ENCODE measurements around the gene HSD17B14. TPM values are rescaled to one million over a fixed set of nuclear protein-coding genes. Genes with fewer than 3 reads are reported as not detected.
A peak's percentile ranks its signal among the peaks of the same experiment; 100 is the strongest.

HSD17B14 gene
- total RNA-seq, 1 experiment from 2014 or later, result 11.2 TPM

DNA sequence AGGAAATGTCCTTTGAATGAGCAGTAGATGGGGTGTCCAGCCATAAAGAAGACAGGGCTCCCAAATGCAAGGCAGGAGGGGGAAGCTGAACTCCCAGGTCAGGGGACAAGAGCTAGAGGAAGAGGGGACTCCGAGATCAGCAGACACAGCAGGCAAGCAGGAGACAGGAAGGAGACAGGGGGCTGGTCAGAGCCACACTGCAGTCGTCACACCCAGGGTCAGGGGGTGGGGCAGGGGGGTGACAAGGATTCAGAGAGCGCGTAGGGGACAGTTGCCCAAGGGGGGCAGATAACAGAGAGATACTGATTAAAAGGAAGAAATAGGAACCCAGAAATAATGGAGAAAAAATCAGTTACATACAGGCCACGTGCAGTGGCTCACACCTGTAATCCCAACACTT lies 3.2 kb downstream of the HSD17B14 start:
- no peak overlapping the region for H2BK120ac ChIP-seq (ENCODE audit: low read depth, low read length, poor library complexity, severe bottlenecking)
- no peak overlapping the region for H4K91ac ChIP-seq (ENCODE audit: insufficient read length, low read depth, low read length)
- H3T11ph ChIP-seq (ENCODE audit: low read length), result no peak overlapping the region
- Mint-ChIP-seq H3K36me3 (ENCODE audit: insufficient read depth in 1 of 3, low read depth in 3 of 3) (peaks cover 11 to 29% (median 15%) of the 10 kb centered on the region in 3 experiments), H3K4me1 (peaks cover 15% of the 10 kb centered on the region in 2 experiments), H3K27me3 (ENCODE audit: low read depth) (no peaks in the 10 kb centered on the region), H3K9me3 (peaks cover 0 to 2% of the 10 kb centered on the region in 2 experiments; a peak in 1 of 5 replicates), H3K27ac (peak overlapping the region in 1 of 3 experiments; percentile 79; a peak in 1 of 7 replicates), H3K4me3 (no peak overlapping the region; a peak in 1 of 5 replicates)
- no peak overlapping the region for H2BK15ac ChIP-seq (ENCODE audit: low read depth, low read length)
- DNase-seq, result no peak
- H3K56ac ChIP-seq (ENCODE audit: insufficient read length, low read depth, low read length), result no peak overlapping the region
- H3K14ac ChIP-seq (ENCODE audit: insufficient read depth, low read length), result no peak overlapping the region
- no peak overlapping the region for H2AK5ac ChIP-seq (ENCODE audit: insufficient read length, low read length)
- H3K23me2 ChIP-seq (ENCODE audit: insufficient read length, low read depth, low read length, poor library complexity, severe bottlenecking), result peaks cover 8% of the 10 kb centered on the region
- H2BK20ac ChIP-seq (ENCODE audit: low read depth, low read length, poor library complexity, severe bottlenecking), result no peak overlapping the region
- H4K20me1 ChIP-seq (ENCODE audit: control insufficient read depth, insufficient read depth, insufficient read length), result no peaks in the 10 kb centered on the region
- H4K5ac ChIP-seq (ENCODE audit: insufficient read length, low read depth, low read length), result no peak overlapping the region
- H3K18ac ChIP-seq (ENCODE audit: insufficient read length, low read depth, low read length), result no peak overlapping the region
- H3K4me2 ChIP-seq (ENCODE audit: insufficient read depth, insufficient read length, low read length), result no peak overlapping the region
- no peak overlapping the region for H3K9ac ChIP-seq (ENCODE audit: extremely low read depth, insufficient read length, low read length)
- H3K9me3 ChIP-seq (ENCODE audit: control insufficient read depth, low read depth, low read length), result no peaks in the 10 kb centered on the region
- no peaks in the 10 kb centered on the region for H3K79me2 ChIP-seq (ENCODE audit: insufficient read depth, low read length)
- H4K8ac ChIP-seq (replicated peaks; ENCODE audit: insufficient read length, low read depth, low read length), result no peak overlapping the region
- H3K4me1 ChIP-seq (ENCODE audit: insufficient read depth, low read length), result peaks cover 2% of the 10 kb centered on the region; the same call in 1 of the 2 replicates
- no peak overlapping the region for H2BK5ac ChIP-seq (ENCODE audit: insufficient read length, low read length)
- no peaks in the 10 kb centered on the region for H3K27me3 ChIP-seq (ENCODE audit: insufficient read depth, low read length)
- H2BK12ac ChIP-seq (ENCODE audit: insufficient read length, low read depth, low read length), result no peak overlapping the region
- no peak overlapping the region for H3K27ac ChIP-seq (ENCODE audit: insufficient read length, low read depth, low read length)
- H2AFZ ChIP-seq (ENCODE audit: low read length), result no peak overlapping the region
- WGBS (ENCODE audit: extremely low coverage, insufficient read length, low lambda C conversion rate), result no CpG with 5 or more reads among the region's 5 CpGs
- H3K23ac ChIP-seq (ENCODE audit: insufficient read length, low read depth, low read length), result no peak overlapping the region
- H3K79me1 ChIP-seq (ENCODE audit: insufficient read depth, low read depth, low read length, poor library complexity, severe bottlenecking), result no peaks in the 10 kb centered on the region
- no peak overlapping the region for H3K4ac ChIP-seq (ENCODE audit: low read depth, low read length)
- TF ChIP-seq, protein P1, sequence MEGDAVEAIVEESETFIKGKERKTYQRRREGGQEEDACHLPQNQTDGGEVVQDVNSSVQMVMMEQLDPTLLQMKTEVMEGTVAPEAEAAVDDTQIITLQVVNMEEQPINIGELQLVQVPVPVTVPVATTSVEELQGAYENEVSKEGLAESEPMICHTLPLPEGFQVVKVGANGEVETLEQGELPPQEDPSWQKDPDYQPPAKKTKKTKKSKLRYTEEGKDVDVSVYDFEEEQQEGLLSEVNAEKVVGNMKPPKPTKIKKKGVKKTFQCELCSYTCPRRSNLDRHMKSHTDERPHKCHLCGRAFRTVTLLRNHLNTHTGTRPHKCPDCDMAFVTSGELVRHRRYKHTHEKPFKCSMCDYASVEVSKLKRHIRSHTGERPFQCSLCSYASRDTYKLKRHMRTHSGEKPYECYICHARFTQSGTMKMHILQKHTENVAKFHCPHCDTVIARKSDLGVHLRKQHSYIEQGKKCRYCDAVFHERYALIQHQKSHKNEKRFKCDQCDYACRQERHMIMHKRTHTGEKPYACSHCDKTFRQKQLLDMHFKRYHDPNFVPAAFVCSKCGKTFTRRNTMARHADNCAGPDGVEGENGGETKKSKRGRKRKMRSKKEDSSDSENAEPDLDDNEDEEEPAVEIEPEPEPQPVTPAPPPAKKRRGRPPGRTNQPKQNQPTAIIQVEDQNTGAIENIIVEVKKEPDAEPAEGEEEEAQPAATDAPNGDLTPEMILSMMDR (conservative IDR thresholded peaks at IDR 0.05), result no peak

Data from H9 (cell line).